Measurements from ENCODE around the gene ADGRG6.

Gene ADGRG6

GRCh38 chr6:142294679-142295078 is 7.1 kb upstream of the ADGRG6 start:
- no peak overlapping the region for H3K9ac ChIP-seq (ENCODE audit: insufficient read length)
- TF ChIP-seq POLR2AphosphoS5 (IDR thresholded peaks at IDR 0.05; ENCODE audit: borderline replicate concordance, low read depth, low read length): no peak
- TF ChIP-seq FOXP2 (optimal IDR thresholded peaks at IDR 0.05; ENCODE audit: control extremely low read depth, extremely low read length, insufficient read depth): no peak
- no peak for TF ChIP-seq EZH2 (IDR thresholded peaks at IDR 0.05)
- no peaks in the 10 kb centered on the region for H3K36me3 ChIP-seq (ENCODE audit: insufficient read depth, low read length)
- H3K4me3 ChIP-seq: no peak overlapping the region
- H3K27ac ChIP-seq: no peak overlapping the region
- no peak for DNase-seq (ENCODE audit: low read depth, low spot score)
- H3K9me3 ChIP-seq (ENCODE audit: low read depth, low read length): no peaks in the 10 kb centered on the region

- no peaks in the 10 kb centered on the region for H3K9me3 ChIP-seq (ENCODE audit: low read depth, low read length)
- H3K27ac ChIP-seq: no peak overlapping the region
- no peak overlapping the region for H3K4me3 ChIP-seq
- H3K9ac ChIP-seq (ENCODE audit: insufficient read length): no peak overlapping the region
- no peaks in the 10 kb centered on the region for H3K36me3 ChIP-seq (ENCODE audit: insufficient read depth, low read length)
- TF ChIP-seq POLR2AphosphoS5 (IDR thresholded peaks at IDR 0.05; ENCODE audit: borderline replicate concordance, low read depth, low read length) (no peak), EZH2 (IDR thresholded peaks at IDR 0.05) (no peak), FOXP2 (optimal IDR thresholded peaks at IDR 0.05; ENCODE audit: control extremely low read depth, extremely low read length, insufficient read depth) (no peak)
- DNase-seq (ENCODE audit: low read depth, low spot score): no peak
Observed at GRCh38 chr6:142296975-142297604, 4.7 kb upstream of the ADGRG6 start.

- no peak overlapping the region for H3K9ac ChIP-seq (ENCODE audit: insufficient read length)
- no peak overlapping the region for H3K27ac ChIP-seq
Observed at GRCh38 chr6:142297605-142297995, 4.2 kb upstream of the ADGRG6 start.

DNA sequence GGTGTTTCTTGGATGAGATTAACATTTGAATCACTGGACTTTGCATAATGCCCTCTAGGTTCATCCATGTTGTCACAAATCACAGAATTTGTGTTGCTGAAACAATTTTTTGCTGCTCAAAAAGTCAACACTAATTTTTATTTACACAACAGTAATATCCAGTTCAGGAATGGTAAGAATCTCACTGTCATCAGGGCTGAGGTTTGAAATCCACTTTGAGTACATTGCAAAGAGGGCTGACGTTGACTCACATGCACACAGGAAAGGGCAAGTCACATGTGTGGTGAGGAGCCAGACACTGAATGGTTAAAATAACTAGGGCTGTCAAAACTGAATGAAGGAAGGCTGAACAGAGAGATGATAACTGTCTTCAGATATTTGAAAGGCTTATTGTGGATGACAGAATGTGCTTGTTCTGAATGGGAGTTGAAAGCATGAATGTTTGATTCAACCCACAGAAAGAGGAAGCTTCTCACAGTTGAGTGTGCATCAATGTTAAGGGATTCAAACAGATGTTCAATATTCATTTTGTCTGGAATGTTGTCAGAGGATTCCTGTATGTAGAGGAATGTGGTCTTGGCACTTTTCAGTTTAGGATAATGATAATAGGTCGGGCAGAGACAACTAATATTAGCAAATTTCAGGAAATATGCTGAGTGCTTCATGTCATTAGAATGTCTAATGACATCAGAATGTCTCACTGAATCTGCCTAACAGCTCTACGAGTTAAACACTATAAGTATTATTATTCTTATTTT is 3.6 kb upstream of the ADGRG6 start:
- TF ChIP-seq POLR2AphosphoS5 (IDR thresholded peaks at IDR 0.05; ENCODE audit: borderline replicate concordance, low read depth, low read length): no peak
- TF ChIP-seq FOXP2 (optimal IDR thresholded peaks at IDR 0.05; ENCODE audit: control extremely low read depth, extremely low read length, insufficient read depth): no peak
- TF ChIP-seq EZH2 (IDR thresholded peaks at IDR 0.05): no peak
- H3K9me3 ChIP-seq (ENCODE audit: low read depth, low read length): no peaks in the 10 kb centered on the region
- no peaks in the 10 kb centered on the region for H3K36me3 ChIP-seq (ENCODE audit: insufficient read depth, low read length)
- no peak for DNase-seq (ENCODE audit: low read depth, low spot score)
- no peak overlapping the region for H3K27ac ChIP-seq
- H3K4me3 ChIP-seq: no peak overlapping the region
- H3K9ac ChIP-seq (ENCODE audit: insufficient read length): no peak overlapping the region

More at GRCh38 chr6:142297605-142297995, 4.2 kb upstream of the ADGRG6 start:
- no peaks in the 10 kb centered on the region for H3K9me3 ChIP-seq (ENCODE audit: low read depth, low read length)
- TF ChIP-seq EZH2 (IDR thresholded peaks at IDR 0.05) (no peak), FOXP2 (optimal IDR thresholded peaks at IDR 0.05; ENCODE audit: control extremely low read depth, extremely low read length, insufficient read depth) (no peak), POLR2AphosphoS5 (IDR thresholded peaks at IDR 0.05; ENCODE audit: borderline replicate concordance, low read depth, low read length) (no peak)
- no peaks in the 10 kb centered on the region for H3K36me3 ChIP-seq (ENCODE audit: insufficient read depth, low read length)
- H3K4me3 ChIP-seq: no peak overlapping the region
- DNase-seq (ENCODE audit: low read depth, low spot score): no peak

DNA sequence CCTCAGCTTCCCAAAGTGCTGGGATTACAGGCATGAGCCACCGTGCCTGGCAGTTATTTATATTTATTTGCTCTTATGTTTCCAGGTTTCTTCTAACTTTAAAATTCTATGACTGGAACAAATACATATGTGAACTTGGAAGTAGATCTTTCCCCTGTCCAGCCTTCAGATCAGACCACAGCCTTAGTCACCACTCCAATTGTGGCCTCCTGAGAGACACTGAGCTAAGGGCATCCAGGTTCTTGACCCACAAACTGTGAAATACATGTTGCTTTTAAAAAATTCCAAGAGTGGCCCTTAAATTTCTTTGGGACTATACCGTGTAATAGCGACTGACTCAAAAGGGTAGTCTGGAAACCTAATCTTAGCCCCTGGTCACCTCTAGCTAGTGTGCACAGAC is 1.5 kb upstream of the ADGRG6 start:
- H3K27ac ChIP-seq: no peak overlapping the region
- H3K9me3 ChIP-seq (ENCODE audit: low read depth, low read length): no peaks in the 10 kb centered on the region
- H3K36me3 ChIP-seq (ENCODE audit: insufficient read depth, low read length): no peaks in the 10 kb centered on the region
- DNase-seq (ENCODE audit: low read depth, low spot score): no peak
- H3K4me3 ChIP-seq: no peak overlapping the region
- TF ChIP-seq EZH2 (IDR thresholded peaks at IDR 0.05) (no peak), POLR2AphosphoS5 (IDR thresholded peaks at IDR 0.05; ENCODE audit: borderline replicate concordance, low read depth, low read length) (no peak), FOXP2 (optimal IDR thresholded peaks at IDR 0.05; ENCODE audit: control extremely low read depth, extremely low read length, insufficient read depth) (no peak)
- no peak overlapping the region for H3K9ac ChIP-seq (ENCODE audit: insufficient read length)

GRCh38 chr6:142300758-142301650 is 803 bp upstream of the ADGRG6 start:
- no peak for DNase-seq (ENCODE audit: low read depth, low spot score)
- no peak overlapping the region for H3K27ac ChIP-seq
- TF ChIP-seq FOXP2 (optimal IDR thresholded peaks at IDR 0.05; ENCODE audit: control extremely low read depth, extremely low read length, insufficient read depth): no peak
- H3K9me3 ChIP-seq (ENCODE audit: low read depth, low read length): no peaks in the 10 kb centered on the region
- H3K4me3 ChIP-seq: peak overlapping the region; percentile 83
- H3K9ac ChIP-seq (ENCODE audit: insufficient read length): peak overlapping the region; percentile 38
- H3K36me3 ChIP-seq (ENCODE audit: insufficient read depth, low read length): no peaks in the 10 kb centered on the region

DNA sequence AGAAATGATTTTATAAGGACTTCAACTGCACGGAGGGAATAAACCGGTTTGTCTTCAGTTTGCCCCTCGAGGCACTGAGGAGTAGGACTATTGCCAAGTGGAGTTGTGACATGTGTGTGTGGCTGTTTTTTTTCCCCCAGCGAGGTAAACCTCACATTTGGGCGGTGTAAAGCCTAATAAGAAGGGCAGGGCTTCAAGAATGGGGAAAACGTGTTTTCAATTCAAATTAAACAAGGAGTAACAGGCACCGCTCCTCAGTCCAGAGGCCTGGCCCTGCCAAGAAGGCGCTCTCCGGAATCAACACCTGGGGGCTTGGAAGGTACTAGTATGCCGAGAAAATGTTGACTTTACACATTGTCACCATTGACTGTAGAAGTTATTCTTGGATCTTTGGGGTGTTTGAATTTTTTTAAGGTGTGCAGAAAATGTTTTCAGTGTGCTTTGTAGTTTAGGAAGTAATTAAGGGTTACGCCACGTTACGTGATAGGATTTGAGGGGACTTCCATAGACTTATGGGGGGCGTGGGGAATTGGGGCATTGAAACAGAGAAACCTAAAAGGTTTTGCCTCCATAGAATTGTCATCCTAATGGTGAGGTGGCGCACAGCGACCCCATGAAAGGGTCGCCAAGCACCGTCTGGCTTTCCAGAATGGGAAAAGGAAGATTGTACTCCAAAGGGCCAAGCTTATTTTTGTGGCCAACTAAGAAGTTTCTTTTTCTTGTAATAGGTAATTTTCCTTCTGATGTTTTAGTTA is 791 bp downstream of the ADGRG6 start:
- H3K4me3 ChIP-seq: peak overlapping the region; percentile 83
- DNase-seq (ENCODE audit: low read depth, low spot score): no peak
- H3K27ac ChIP-seq: no peak overlapping the region
- TF ChIP-seq EZH2 (IDR thresholded peaks at IDR 0.05) (no peak), POLR2AphosphoS5 (IDR thresholded peaks at IDR 0.05; ENCODE audit: borderline replicate concordance, low read depth, low read length) (no peak), FOXP2 (optimal IDR thresholded peaks at IDR 0.05; ENCODE audit: control extremely low read depth, extremely low read length, insufficient read depth) (no peak)
- H3K9me3 ChIP-seq (ENCODE audit: low read depth, low read length): no peaks in the 10 kb centered on the region
- H3K9ac ChIP-seq (ENCODE audit: insufficient read length): no peak overlapping the region
- no peaks in the 10 kb centered on the region for H3K36me3 ChIP-seq (ENCODE audit: insufficient read depth, low read length)

Data from SK-N-MC (cell line).